Spleen (tissue), 11 donors: ENCODE results near the gene NR1I3. TPM values are rescaled to one million over a fixed set of nuclear protein-coding genes. Genes with fewer than 3 reads are reported as not detected.

ENCODE experiments used
- DNase-seq: peaks from one replicate; pipeline ENCODE4 v3.0.0-alpha.2; 2020
- H3K27ac ChIP-seq, 8 donors: fragments of 200-600 bp; sonication (generic) in 7 of 8; 1 replicate in 4 of 8; 2 replicates in 4 of 8; pipeline versions ENCODE4 v1.5.0 to v1.8.0; 2016 to 2021; ENCODE audit warnings: inconsistent platforms in 4 of 8, mild to moderate bottlenecking in 4 of 8, moderate library complexity in 1 of 8
- H3K27me3 ChIP-seq, 7 donors: fragments of 200-600 bp; sonication (generic) in 6 of 7; replicated peaks in 1 of 7; 1 replicate in 4 of 7; 2 replicates in 3 of 7; pipeline versions ENCODE4 v1.5.0 to v1.8.0; 2016 to 2021; ENCODE audit warnings: inconsistent platforms in 3 of 7, mild to moderate bottlenecking in 1 of 7
- H3K36me3 ChIP-seq, 6 donors: fragments of 200-600 bp; sonication (generic) in 5 of 6; 1 replicate in 4 of 6; 2 replicates in 2 of 6; pipeline versions ENCODE4 v1.5.0 to v1.8.0; 2016 to 2021; ENCODE audit warnings: inconsistent platforms in 2 of 6
- H3K4me1 ChIP-seq, 6 donors: fragments of 200-600 bp; sonication (generic) in 5 of 6; 1 replicate in 3 of 6; 2 replicates in 3 of 6; pipeline versions ENCODE4 v1.5.0 to v1.8.0; 2016 to 2021; ENCODE audit warnings: inconsistent platforms in 3 of 6
- H3K4me3 ChIP-seq, 8 donors: fragments of 200-600 bp; sonication (generic) in 7 of 8; 1 replicate in 4 of 8; 2 replicates in 4 of 8; pipeline versions ENCODE4 v1.5.0 to v1.8.0; 2016 to 2021; ENCODE audit warnings: inconsistent platforms in 4 of 8, mild to moderate bottlenecking in 4 of 8, moderate library complexity in 2 of 8
- H3K9me3 ChIP-seq, 8 donors: fragments of 200-600 bp; sonication (generic) in 7 of 8; 1 replicate in 4 of 8; 2 replicates in 4 of 8; pipeline versions ENCODE4 v1.5.0 to v1.8.0; 2016 to 2021; ENCODE audit warnings: inconsistent platforms in 4 of 8
- POLR2A ChIP-seq, 3 donors: fragments of 450-650 bp; IDR thresholded peaks; one replicate each; pipeline ENCODE4 v1.5.1; 2017; ENCODE audit warnings: antibody characterized with exemption in 3 of 3, mild to moderate bottlenecking in 1 of 3
- POLR2AphosphoS5 ChIP-seq, 3 donors: sonication (generic); formaldehyde crosslinking; IDR thresholded peaks; one replicate each; pipeline ENCODE4 v1.5.1; 2017; ENCODE audit warnings: antibody characterized with exemption in 3 of 3
- WGBS, 5 donors: extraction: QIAGEN DNeasy Blood & Tissue Kit in 3 of 5; methylation state at CpG; one replicate each; pipeline versions ENCODE4 v1.1.5 to v1.1.7; 2013 to 2018; 5-methylcytosine and 5-hydroxymethylcytosine counted together
- intact Hi-C: fragments of 100-400 bp; cut with DNase I; formaldehyde crosslinking; loops from one replicate; pipeline ENCODE4 v1.15.0; 2023; ENCODE audit warnings: low total_unique reads
- polyA plus RNA-seq, 3 donors: library from polyadenylated mRNA; stranded (reverse); fragments of 200-250 nt; gene quantifications; one replicate each; pipeline ENCODE4 v1.2.1, GENCODE V29; 2013
- total RNA-seq, 7 donors: library from RNA; depleted of rRNA in 3 of 7; stranded (reverse); fragments of >200 nt in 3 of 7; fragmentation: NEBNext Ultra II Directional in 4 of 7; extraction: Animal tissue kit (Norgen Biotek cat#: 25700) in 4 of 7; gene quantifications; one replicate each; pipeline versions ENCODE4 v1.1.0 to v1.2.1, GENCODE V29; 2016 to 2021
- TF ChIP-seq, protein P1 (sequence below), 11 experiments: fragments of 200-600 bp in 7 of 11; fragments of 450-650 bp in 4 of 11; sonication (generic) in 4 of 11; IDR thresholded peaks in 8 of 11; conservative IDR thresholded peaks in 3 of 11; 1 replicate in 7 of 11; 2 replicates in 4 of 11; pipeline versions ENCODE4 v1.4.0 to v1.8.0; 2016 to 2021; ENCODE audit warnings: antibody characterized with exemption in 11 of 11, inconsistent platforms in 4 of 11, mild to moderate bottlenecking in 1 of 11
- donor health status: healthy with polysubstance abuse.
- donor health status: DM: no; HTN: no; CAD: no; lungs with moderate emphysema.
- donor health status: DM: no; HTN: no; CAD: no.
- donor health status: Bipolar disorder and iron deficiency.
- donor health status: healthy.
- donor health status: DM: no; HTN: no; CAD: no.
- donor health status: DM: yes; HTN: yes; CAD: no.

Gene NR1I3
- total and polyA plus RNA-seq, 10 donors, result 0.06 to 0.11 TPM; not detected in 8

DNA sequence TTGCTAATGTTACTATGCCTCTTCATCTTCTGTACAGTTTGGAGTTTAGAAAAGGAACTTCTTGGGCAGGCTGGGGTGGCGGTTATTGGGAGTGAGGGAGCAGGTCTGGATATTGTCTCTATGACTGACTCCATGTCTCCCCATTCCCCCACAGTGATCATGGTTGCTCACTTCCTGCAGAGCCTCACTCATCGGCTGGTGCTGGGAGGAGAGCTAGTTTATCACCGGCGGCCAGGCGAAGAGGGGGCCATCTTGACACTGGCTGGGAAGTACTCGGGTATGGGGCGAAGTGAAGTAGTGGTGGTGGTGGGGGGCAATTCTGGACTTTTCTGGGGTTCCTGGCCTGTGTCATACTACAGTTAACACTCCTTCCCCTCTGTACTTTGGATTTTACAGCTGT lies 10.0 kb downstream of the NR1I3 start:
- H3K27me3 ChIP-seq, result peaks cover 0 to 9% (median 0%) of the 10 kb centered on the region in 7 donors
- no peak for DNase-seq
- H3K4me3 ChIP-seq, result peak overlapping the region in 2 of 8 donors; percentile 31 to 93
- 76 to 94% (median 81%) methylated on average over 7 of the region's 7 CpGs for WGBS, 5 donors
- peak overlapping the region in 4 of 8 donors; percentile 30 to 85 (median 80) for H3K27ac ChIP-seq
- H3K9me3 ChIP-seq, result no peaks in the 10 kb centered on the region
- H3K4me1 ChIP-seq, result peaks cover 22 to 42% (median 30%) of the 10 kb centered on the region in 6 donors
- peaks cover 0 to 34% (median 18%) of the 10 kb centered on the region in 6 donors for H3K36me3 ChIP-seq
- intact Hi-C loops, result loop anchor here (5.0 kb wide), 2 partner anchors 69 to 144 kb away; no protein-coding TSS in a partner anchor
- TF ChIP-seq, protein P1, sequence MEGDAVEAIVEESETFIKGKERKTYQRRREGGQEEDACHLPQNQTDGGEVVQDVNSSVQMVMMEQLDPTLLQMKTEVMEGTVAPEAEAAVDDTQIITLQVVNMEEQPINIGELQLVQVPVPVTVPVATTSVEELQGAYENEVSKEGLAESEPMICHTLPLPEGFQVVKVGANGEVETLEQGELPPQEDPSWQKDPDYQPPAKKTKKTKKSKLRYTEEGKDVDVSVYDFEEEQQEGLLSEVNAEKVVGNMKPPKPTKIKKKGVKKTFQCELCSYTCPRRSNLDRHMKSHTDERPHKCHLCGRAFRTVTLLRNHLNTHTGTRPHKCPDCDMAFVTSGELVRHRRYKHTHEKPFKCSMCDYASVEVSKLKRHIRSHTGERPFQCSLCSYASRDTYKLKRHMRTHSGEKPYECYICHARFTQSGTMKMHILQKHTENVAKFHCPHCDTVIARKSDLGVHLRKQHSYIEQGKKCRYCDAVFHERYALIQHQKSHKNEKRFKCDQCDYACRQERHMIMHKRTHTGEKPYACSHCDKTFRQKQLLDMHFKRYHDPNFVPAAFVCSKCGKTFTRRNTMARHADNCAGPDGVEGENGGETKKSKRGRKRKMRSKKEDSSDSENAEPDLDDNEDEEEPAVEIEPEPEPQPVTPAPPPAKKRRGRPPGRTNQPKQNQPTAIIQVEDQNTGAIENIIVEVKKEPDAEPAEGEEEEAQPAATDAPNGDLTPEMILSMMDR (IDR thresholded peaks at IDR 0.05 in 8 of 11, conservative IDR thresholded peaks at IDR 0.05 in 3 of 11), result no peak
- TF ChIP-seq POLR2A (IDR thresholded peaks at IDR 0.05) (no peak), POLR2AphosphoS5 (IDR thresholded peaks at IDR 0.05) (no peak)

DNA sequence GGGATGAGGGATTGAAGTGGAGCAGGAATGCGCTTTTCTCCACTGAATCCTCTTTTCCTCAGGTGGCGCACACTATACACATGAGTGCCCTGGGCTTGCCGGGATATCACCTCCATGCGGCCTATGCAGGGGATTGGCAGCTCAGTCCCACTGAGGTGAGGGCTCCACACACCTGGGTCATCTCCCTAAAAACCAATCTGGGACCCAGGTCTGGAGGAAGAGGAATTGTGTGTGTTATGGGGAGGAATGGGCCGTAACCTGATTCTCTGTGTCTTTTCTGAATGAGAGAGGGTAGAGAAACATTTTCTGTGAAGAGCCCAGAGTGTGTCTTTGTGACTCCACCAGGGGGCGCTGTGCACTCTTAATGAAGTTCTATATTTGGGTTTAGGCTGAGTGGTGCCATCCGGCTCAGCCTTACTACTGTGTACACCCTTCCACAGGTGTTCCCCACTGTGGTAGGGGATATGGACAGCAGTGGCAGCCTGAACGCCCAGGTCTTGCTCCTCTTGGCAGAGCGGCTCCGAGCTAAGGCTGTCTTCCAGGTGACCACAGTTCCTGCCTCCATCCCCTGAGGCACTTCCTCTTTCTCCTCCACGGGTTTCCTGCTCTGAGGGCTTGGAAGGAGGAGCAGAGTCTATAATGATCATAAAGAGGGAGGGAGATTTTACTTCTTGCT lies 10.7 kb downstream of the NR1I3 start:
- Histone ChIP-seq H3K4me1 (peaks cover 22 to 42% (median 30%) of the 10 kb centered on the region in 6 donors), H3K27me3 (peaks cover 0 to 9% (median 0%) of the 10 kb centered on the region in 7 donors), H3K36me3 (peaks cover 0 to 34% (median 18%) of the 10 kb centered on the region in 6 donors), H3K4me3 (peak overlapping the region in 7 of 8 donors; percentile 11 to 93 (median 31)), H3K27ac (peak overlapping the region in 5 of 8 donors; percentile 30 to 85 (median 79)), H3K9me3 (no peaks in the 10 kb centered on the region)
- DNase-seq, result peak; percentile 94
- TF ChIP-seq, protein P1 (IDR thresholded peaks at IDR 0.05 in 8 of 11, conservative IDR thresholded peaks at IDR 0.05 in 3 of 11), result peak; percentile 62 to 94 (median 91)
- TF ChIP-seq POLR2A (IDR thresholded peaks at IDR 0.05) (no peak), POLR2AphosphoS5 (IDR thresholded peaks at IDR 0.05) (peak in 2 of 3 donors; percentile 20 to 45)
- intact Hi-C loops, result loop anchor here (5.0 kb wide), 2 partner anchors 70 to 145 kb away; no protein-coding TSS in a partner anchor
- 34 to 45% (median 38%) methylated on average over 8 to 11 of the region's 11 CpGs for WGBS, 5 donors

DNA sequence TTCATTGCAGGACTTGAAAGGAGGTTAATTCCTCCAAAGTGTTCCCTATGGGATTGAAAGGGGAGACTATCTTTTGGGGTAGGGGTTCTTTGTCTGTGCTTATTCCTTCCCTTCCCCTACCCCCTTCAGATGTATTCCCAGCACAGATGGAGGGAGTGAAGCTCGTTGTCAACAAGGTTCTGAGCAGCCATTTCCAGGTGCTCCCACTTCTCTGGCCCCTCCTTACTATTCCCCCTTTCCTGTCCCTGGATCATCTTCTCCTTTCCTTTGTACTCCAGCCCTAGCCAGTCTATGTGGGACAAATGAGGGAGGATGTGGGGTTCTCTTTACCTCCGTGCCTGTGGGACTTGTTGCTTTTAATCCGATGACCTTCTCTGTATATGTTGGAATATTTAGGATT lies 11.2 kb downstream of the NR1I3 start:
- peak overlapping the region in 7 of 8 donors; percentile 42 to 93 (median 69) for H3K4me3 ChIP-seq
- H3K27ac ChIP-seq, result peak overlapping the region in 3 of 8 donors; percentile 79 to 85 (median 81)
- no peak for DNase-seq
- 52 to 64% (median 59%) methylated on average over 3 of the region's 3 CpGs for WGBS, 5 donors
- TF ChIP-seq, protein P1 (IDR thresholded peaks at IDR 0.05 in 8 of 11, conservative IDR thresholded peaks at IDR 0.05 in 3 of 11), result no peak
- no peak for TF ChIP-seq POLR2A (IDR thresholded peaks at IDR 0.05)
- TF ChIP-seq POLR2AphosphoS5 (IDR thresholded peaks at IDR 0.05), result no peak
- H3K36me3 ChIP-seq, result peaks cover 0 to 34% (median 18%) of the 10 kb centered on the region in 6 donors
- peaks cover 0 to 11% (median 0%) of the 10 kb centered on the region in 7 donors for H3K27me3 ChIP-seq
- peaks cover 22 to 42% (median 30%) of the 10 kb centered on the region in 6 donors for H3K4me1 ChIP-seq
- intact Hi-C loops, result loop anchor here (5.0 kb wide), 2 partner anchors 71 to 146 kb away; no protein-coding TSS in a partner anchor
- H3K9me3 ChIP-seq, result no peaks in the 10 kb centered on the region

DNA sequence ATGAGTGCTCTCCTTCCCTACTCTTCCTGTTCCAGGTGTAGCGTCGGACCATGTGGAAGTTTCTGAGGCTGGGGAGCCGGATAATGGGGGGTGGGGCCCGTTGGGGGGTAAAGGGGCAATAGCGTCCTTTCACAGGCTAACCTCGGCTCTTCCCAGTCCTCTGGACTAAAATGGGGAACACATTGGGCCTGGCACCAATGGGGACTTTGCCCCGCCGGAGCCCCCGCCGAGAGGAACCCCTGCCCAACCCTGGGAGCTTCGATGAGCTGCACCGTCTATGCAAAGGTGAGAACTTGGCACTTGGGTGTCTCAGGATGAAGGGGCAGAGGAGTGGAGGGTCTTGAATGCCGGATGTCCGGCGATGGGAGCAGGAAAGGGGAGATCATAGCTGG lies 11.7 kb downstream of the NR1I3 start:
- intact Hi-C loops, result loop anchor here (5.0 kb wide), 2 partner anchors 71 to 146 kb away; no protein-coding TSS in a partner anchor
- no peaks in the 10 kb centered on the region for H3K9me3 ChIP-seq
- peaks cover 22 to 42% (median 30%) of the 10 kb centered on the region in 6 donors for H3K4me1 ChIP-seq
- no peak for TF ChIP-seq POLR2AphosphoS5 (IDR thresholded peaks at IDR 0.05)
- TF ChIP-seq, protein P1 (IDR thresholded peaks at IDR 0.05 in 8 of 11, conservative IDR thresholded peaks at IDR 0.05 in 3 of 11), result peak in 1 of 11 experiments; percentile 3
- 4 to 8% (median 8%) methylated on average over 14 to 15 of the region's 15 CpGs for WGBS, 5 donors
- H3K4me3 ChIP-seq, result peak overlapping the region; percentile 42 to 93 (median 68)
- peak; percentile 79 for DNase-seq
- H3K27ac ChIP-seq, result peak overlapping the region in 5 of 8 donors; percentile 69 to 85 (median 79)
- peaks cover 0 to 34% (median 18%) of the 10 kb centered on the region in 6 donors for H3K36me3 ChIP-seq
- peaks cover 0 to 15% (median 0%) of the 10 kb centered on the region in 7 donors for H3K27me3 ChIP-seq
